ENCODE measurements around the gene CD151.

GRCh38 chr11:827146-827896 is 5.4 kb upstream of the CD151 start:
- TF ChIP-seq IRF1 (CRISPR knock-in tag; IDR thresholded peaks at IDR 0.05) = no peak
- peak; percentile 68; the same call in 1 of the 2 replicates for TF ChIP-seq SMAD3 (CRISPR knock-in tag; IDR thresholded peaks at IDR 0.05; ENCODE audit: borderline replicate concordance)
- TF ChIP-seq ZNF512 (CRISPR knock-in tag; IDR thresholded peaks at IDR 0.05; ENCODE audit: borderline replicate concordance) = no peak
- no peak for TF ChIP-seq CTCF (IDR thresholded peaks at IDR 0.05)
- TF ChIP-seq GRHL2 (CRISPR knock-in tag; IDR thresholded peaks at IDR 0.05; ENCODE audit: insufficient replicate concordance, severe bottlenecking) = no peak
- TF ChIP-seq ESRRA (CRISPR knock-in tag; IDR thresholded peaks at IDR 0.05; ENCODE audit: borderline replicate concordance) = peak; percentile 23; the same call in 1 of the 2 replicates
- no peak for TF ChIP-seq ATF3 (CRISPR knock-in tag; conservative IDR thresholded peaks at IDR 0.05)
- TF ChIP-seq TCF7 (CRISPR knock-in tag; IDR thresholded peaks at IDR 0.05; ENCODE audit: low read depth) = no peak
- TF ChIP-seq ZMAT4 (CRISPR knock-in tag; IDR thresholded peaks at IDR 0.05) = no peak
- no peak for TF ChIP-seq ZNF138 (CRISPR knock-in tag; conservative IDR thresholded peaks at IDR 0.05)
- peak; percentile 73; the same call in 1 of the 2 replicates for TF ChIP-seq ETV6 (CRISPR knock-in tag; IDR thresholded peaks at IDR 0.05)
- TF ChIP-seq ZNF281 (CRISPR knock-in tag; IDR thresholded peaks at IDR 0.05) = 0 out of 2 replicates have a peak, but pooled peaks have one; percentile 43
- TF ChIP-seq E2F4 (CRISPR knock-in tag; IDR thresholded peaks at IDR 0.05; ENCODE audit: borderline replicate concordance, low read depth) = no peak

All from WTC11 (cell line).